Mesodermal cell (in vitro differentiated cells): ENCODE measurements around the gene TBC1D2B.

Source experiments
- H3K27ac ChIP-seq: 2 replicates; pipeline ENCODE4 v1.7.0; 2013; ENCODE audit warnings: mild to moderate bottlenecking, low read depth, low read length, moderate library complexity; ENCODE audit not compliant: severe bottlenecking
- H3K36me3 ChIP-seq: 2 replicates; pipeline ENCODE4 v1.7.1; 2013; ENCODE audit warnings: mild to moderate bottlenecking, low read length, moderate library complexity; ENCODE audit not compliant: control insufficient read depth, insufficient read depth
- H3K4me1 ChIP-seq: one replicate; pipeline ENCODE4 v1.7.1; 2013; ENCODE audit warnings: mild to moderate bottlenecking, low read length; ENCODE audit not compliant: insufficient read depth, control insufficient read depth, poor library complexity, severe bottlenecking
- H3K4me3 ChIP-seq: 2 replicates; pipeline ENCODE4 v1.7.0; 2013; ENCODE audit warnings: low read length, control low read depth, mild to moderate bottlenecking; ENCODE audit not compliant: insufficient read depth, poor library complexity, severe bottlenecking; ENCODE audit errors: extremely low read depth
- H3K9me3 ChIP-seq: 2 replicates; pipeline ENCODE4 v1.7.1; 2013; ENCODE audit warnings: mild to moderate bottlenecking, low read length, moderate library complexity; ENCODE audit not compliant: control insufficient read depth
- WGBS, 2 experiments: methylation state at CpG; one replicate each; pipeline ENCODE4 v1.1.5; 2013; ENCODE audit warnings: missing lambda C conversion rate in 2 of 2; ENCODE audit not compliant: insufficient coverage in 2 of 2; 5-methylcytosine and 5-hydroxymethylcytosine counted together

TBC1D2B gene

DNA sequence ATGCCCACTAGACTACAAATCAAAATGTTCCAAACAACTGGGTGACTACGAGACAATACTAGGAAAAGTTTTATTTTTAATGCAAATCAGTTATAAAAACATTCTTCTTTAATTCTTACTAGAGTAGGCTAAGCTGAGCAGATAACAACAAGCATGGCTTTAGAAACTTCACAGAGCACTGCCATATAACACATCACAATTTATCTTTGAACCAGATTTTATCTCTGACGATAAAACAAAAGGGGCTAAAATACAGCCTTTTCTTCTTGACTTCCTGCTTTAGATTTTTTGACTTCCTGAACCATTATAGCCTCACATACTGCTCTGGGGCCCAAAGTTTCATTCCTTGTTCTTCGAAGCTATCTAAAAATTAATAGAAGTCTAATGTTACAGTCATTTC lies 25.9 kb downstream of the TBC1D2B start:
- Histone ChIP-seq H3K4me1 (peaks cover 20% of the 10 kb centered on the region), H3K9me3 (no peaks in the 10 kb centered on the region), H3K4me3 (no peak overlapping the region), H3K36me3 (peaks cover 10% of the 10 kb centered on the region), H3K27ac (no peak overlapping the region)
- 50 to 91% methylated on average over 1 of the region's 3 CpGs for WGBS, 2 experiments

DNA sequence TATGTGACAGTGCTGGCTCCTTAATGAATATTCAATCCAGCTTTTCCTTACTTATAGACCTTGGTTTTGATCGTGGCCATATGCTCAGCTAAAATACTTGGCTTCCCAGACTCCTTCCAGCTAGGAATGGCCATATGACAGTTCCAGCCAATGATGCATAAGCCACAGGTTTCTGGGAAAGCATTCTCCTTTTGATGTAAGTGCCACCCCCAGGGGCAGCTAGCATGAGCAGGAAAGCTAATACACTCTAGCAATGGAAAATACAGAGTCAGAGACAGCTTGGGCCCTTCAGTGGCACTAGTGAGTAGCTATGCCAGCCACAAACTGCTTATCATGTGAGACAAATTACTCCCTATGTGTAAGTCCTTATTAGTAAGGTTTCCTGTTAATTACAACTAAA lies 26.7 kb downstream of the TBC1D2B start:
- H3K9me3 ChIP-seq, result no peaks in the 10 kb centered on the region
- H3K4me1 ChIP-seq, result peaks cover 15% of the 10 kb centered on the region
- 100% methylated on average over 1 of the region's 1 CpG for WGBS, 2 experiments
- H3K27ac ChIP-seq, result no peak overlapping the region
- H3K4me3 ChIP-seq, result no peak overlapping the region
- peaks cover 10% of the 10 kb centered on the region for H3K36me3 ChIP-seq

DNA sequence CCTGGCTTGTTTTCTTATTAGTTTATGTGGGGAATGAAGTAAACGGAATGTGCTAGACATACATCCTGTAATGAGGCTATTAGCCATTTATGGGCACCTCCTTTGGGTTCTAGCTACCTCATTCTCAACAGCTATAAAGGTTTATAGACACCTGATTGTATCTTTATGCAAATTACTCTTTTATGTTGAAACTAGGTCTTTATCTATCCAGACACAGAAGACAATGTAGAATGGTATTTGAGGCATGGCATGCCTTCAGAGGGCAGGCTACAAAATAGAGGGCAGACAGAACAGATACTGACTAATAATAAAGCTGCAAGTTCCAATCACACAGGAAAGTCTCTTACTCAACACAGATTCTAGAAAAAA lies 27.1 kb downstream of the TBC1D2B start:
- H3K27ac ChIP-seq, result no peak overlapping the region
- H3K36me3 ChIP-seq, result peaks cover 10% of the 10 kb centered on the region
- no peaks in the 10 kb centered on the region for H3K9me3 ChIP-seq
- no CpG with 5 or more reads among the region's 1 CpG for WGBS, 2 experiments
- H3K4me1 ChIP-seq, result peaks cover 15% of the 10 kb centered on the region
- H3K4me3 ChIP-seq, result no peak overlapping the region

DNA sequence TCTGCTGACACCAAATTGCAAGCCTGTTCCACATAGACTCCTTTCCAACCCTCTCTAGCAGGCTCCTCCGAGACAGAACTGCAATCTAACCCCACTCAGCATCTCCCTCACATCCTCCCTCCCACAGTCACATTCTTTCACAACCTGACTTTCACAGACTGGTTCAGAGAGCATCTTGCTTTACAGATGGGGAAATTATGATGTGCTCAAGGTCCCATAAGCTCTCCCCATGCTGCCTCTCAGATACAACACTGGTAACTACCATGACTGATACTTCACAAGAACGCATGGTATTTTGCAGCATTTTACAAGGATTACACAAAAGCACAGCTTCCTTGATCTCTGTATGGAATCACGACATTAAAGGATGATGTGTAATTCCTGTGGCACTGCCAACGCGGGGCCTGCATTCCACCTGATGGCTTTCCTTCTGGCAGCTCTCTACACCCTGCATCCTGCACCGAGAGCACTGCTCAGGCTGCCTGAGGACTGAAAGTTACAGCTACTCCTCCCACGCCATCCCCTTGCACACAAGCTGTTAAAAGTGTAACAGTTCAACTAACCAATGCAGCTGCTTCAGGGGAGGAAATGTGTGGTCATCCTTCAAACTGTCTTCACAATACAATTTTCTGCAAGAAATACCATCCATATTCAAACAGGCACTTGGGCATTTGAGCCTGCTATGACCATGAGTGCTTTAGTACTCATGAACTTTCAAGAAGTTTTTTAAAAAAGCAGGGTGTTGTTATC lies 27.6 kb downstream of the TBC1D2B start:
- WGBS, 2 experiments, result 79 to 93% methylated on average over 5 of the region's 7 CpGs
- H3K4me3 ChIP-seq, result no peak overlapping the region
- peaks cover 15% of the 10 kb centered on the region for H3K4me1 ChIP-seq
- H3K9me3 ChIP-seq, result no peaks in the 10 kb centered on the region
- peak overlapping the region; percentile 16 for H3K27ac ChIP-seq
- peaks cover 10% of the 10 kb centered on the region for H3K36me3 ChIP-seq

DNA sequence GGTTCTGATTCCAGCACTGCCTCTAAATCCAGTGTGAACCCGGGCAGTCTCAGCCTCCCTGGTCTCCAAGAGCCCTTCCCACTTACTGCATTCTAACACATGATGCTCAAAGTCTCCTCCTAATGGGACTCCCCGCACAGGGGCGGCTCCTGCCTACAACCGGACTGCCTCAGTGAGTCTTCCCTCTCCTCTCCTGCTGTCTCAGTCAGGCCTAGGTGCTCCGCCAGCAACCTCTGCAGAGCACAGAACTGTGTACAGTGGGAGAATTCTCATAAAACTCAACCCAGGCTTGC lies 28.9 kb downstream of the TBC1D2B start:
- Histone ChIP-seq H3K4me3 (no peak overlapping the region), H3K36me3 (peaks cover 6% of the 10 kb centered on the region), H3K4me1 (peaks cover 15% of the 10 kb centered on the region), H3K27ac (no peak overlapping the region), H3K9me3 (no peaks in the 10 kb centered on the region)
- 84 to 92% methylated on average over 2 to 4 of the region's 5 CpGs for WGBS, 2 experiments

DNA sequence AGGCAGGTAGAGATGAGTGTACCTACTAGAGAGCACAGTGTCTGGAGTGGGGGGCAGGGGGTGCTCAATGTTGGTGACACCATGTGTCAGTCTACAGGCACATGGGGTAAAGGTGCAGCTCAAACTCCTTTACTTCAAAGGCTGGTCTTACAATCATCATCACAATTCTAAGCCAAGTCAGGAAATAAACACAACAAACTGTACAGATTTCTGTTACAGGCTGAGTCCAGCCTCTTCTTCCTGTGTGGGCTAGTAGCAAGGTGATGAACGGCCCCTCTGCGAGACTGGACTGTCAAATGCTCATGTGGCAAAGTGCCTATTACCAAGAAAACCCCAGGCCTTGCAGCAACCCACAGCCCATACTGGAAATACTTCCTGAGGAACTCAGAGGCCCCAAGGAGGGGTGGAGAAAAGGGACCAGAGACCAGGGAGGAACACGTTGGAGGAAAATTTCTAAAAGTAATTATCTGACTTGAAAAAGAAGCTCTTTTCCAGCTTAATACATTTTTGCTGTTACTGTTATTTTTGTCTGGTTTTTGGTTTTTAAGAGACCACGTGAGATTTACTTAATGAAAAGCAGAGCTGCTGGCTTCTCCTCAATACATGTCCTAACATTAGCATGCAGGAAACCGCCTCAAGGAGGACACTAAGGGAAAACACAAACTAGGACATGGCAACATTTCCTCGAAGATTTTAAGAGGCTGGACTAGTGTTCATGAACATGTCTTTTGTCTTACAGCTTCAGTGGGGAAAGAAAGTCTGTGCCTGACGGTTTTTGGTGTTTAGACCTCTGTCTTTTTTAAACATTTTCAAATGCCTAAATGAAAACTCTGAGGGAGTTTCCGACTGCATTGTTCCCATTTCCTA lies 29.5 kb downstream of the TBC1D2B start:
- peaks cover 15% of the 10 kb centered on the region for H3K4me1 ChIP-seq
- no peaks in the 10 kb centered on the region for H3K9me3 ChIP-seq
- H3K27ac ChIP-seq, result no peak overlapping the region
- no peaks in the 10 kb centered on the region for H3K36me3 ChIP-seq
- 92 to 95% methylated on average over 2 to 3 of the region's 8 CpGs for WGBS, 2 experiments
- no peak overlapping the region for H3K4me3 ChIP-seq

DNA sequence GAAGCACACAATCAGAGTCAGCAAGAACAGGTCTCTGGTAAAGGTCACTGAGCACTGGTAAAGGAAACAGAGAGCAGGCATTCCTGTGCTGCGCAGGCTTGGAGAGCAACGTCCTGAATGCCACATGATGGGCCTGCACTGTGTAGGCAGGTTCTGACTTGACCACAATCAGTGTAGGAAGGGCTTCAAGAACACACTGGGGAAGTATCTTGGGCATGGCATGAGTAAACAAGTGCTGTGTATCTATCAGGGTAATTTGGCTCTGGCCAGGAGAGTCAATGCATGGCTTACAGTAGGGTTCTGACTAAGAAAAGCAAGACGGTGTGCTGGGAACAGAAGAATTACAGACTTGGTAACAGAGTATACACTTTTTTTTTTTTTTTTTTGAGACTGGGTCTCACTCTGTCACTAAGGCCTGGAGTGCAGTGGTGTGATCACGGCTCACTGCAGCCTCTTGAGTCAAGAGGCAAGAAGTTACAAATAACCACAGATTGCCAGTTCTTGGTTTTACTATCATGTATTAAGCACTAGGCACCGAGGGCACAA lies 30.6 kb downstream of the TBC1D2B start:
- Histone ChIP-seq H3K9me3 (no peaks in the 10 kb centered on the region), H3K4me1 (peaks cover 14% of the 10 kb centered on the region), H3K27ac (peak overlapping the region; percentile 53), H3K4me3 (no peak overlapping the region), H3K36me3 (no peaks in the 10 kb centered on the region)
- WGBS, 2 experiments, result 95 to 100% methylated on average over 2 to 4 of the region's 5 CpGs

DNA sequence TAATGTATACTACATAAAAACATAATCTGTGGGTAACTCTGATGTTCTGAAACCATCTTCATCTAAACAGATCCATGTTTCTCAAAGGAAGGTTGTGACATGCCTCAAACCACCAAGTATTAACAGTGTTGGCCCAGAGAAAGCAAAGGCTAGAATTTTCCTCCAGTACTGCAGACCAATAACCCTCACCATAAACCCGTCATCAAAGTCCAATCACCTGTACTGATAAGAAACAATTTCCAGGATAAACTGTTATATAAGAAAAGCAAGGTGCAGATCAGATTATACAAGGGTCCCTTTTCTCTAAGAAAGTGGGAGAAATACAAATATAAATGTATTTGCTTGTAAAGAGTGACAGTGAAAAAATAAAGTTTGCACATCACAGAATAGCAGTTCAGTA lies 32.3 kb downstream of the TBC1D2B start:
- WGBS, 2 experiments, result no CpG with 5 or more reads among the region's 1 CpG

DNA sequence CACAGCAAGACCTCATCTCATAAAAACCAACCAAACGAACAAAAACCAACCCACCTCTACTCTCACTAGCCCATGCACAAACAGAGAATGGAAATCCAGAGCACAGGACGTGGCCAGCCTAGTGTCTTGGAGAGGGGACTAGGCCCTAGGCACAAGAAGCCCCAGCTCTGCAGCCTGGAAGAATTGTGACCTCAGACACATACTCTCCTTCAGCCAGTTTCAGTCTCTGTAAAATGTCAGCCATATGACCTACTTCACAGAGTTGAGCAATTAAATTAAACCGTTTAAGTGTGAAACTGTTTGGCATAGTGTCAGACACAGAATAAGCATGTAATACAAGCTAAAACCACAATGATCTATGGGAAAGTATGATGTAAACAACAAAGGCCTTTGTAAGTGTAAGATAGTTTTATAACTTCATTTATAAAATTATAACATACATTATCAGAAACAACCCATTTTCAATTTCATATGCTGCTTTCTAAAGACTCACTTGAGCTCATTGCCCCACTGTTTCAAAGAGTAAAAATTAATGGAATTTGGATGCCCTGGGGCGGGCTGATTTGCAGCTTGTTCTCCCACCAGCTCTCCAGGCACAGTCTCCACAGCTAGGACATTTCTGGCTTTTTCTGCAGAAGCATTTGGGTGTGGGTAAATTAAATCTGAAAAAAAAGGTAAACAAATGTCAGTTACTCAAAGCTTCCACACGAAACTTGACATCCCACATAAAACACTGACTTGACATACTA lies 32.9 kb downstream of the TBC1D2B start:
- no peak overlapping the region for H3K27ac ChIP-seq
- H3K36me3 ChIP-seq, result peaks cover 4% of the 10 kb centered on the region
- H3K4me3 ChIP-seq, result no peak overlapping the region
- 91 to 92% methylated on average over 2 to 3 of the region's 5 CpGs for WGBS, 2 experiments
- H3K4me1 ChIP-seq, result peaks cover 9% of the 10 kb centered on the region
- H3K9me3 ChIP-seq, result no peaks in the 10 kb centered on the region

More for the DNA sequence above, 32.3 kb downstream of the TBC1D2B start:
- no peaks in the 10 kb centered on the region for H3K9me3 ChIP-seq
- H3K27ac ChIP-seq, result no peak overlapping the region
- H3K4me1 ChIP-seq, result peaks cover 9% of the 10 kb centered on the region
- H3K4me3 ChIP-seq, result no peak overlapping the region
- no peaks in the 10 kb centered on the region for H3K36me3 ChIP-seq

DNA sequence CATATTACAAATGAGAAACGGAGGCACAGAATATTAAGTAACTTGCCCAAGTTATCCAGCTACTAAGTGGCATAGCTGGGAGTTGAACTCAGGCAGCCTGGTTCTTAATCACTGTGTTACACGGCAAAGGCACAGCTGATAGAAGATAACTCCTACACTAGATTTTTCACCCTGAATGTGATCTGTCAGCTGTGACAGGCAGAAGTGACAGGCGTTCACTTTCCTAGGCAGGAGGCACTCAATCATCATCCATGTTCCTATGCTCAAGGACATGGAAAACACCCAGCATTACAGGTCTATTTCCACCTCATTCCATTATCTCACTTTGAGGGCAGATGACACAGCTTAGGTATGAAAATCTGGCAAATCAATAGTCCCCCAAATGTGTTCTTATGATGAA lies 35.6 kb downstream of the TBC1D2B start:
- WGBS, 2 experiments, result 90 to 92% methylated on average over 1 to 3 of the region's 3 CpGs
- Histone ChIP-seq H3K36me3 (peaks cover 4% of the 10 kb centered on the region), H3K9me3 (no peaks in the 10 kb centered on the region)

More for the DNA sequence above, 35.6 kb downstream of the TBC1D2B start:
- Histone ChIP-seq H3K4me3 (no peak overlapping the region), H3K27ac (no peak overlapping the region), H3K4me1 (peaks cover 4% of the 10 kb centered on the region)
